HepG2 (cell line): ENCODE results near the gene PCSK6. TPM values are rescaled to one million over a fixed set of nuclear protein-coding genes. Genes with fewer than 3 reads are reported as not detected.

Experiments
- DDIT3 ChIP-seq: sonication (generic); formaldehyde crosslinking; IDR thresholded peaks from 2 replicates; pipeline ENCODE4 v1.4.0; 2020; ENCODE audit warnings: mild to moderate bottlenecking, missing genetic modification reagents
- EEA1 ChIP-seq: sonication (generic); formaldehyde crosslinking; IDR thresholded peaks from 2 replicates; pipeline ENCODE4 v1.5.1; 2020; ENCODE audit warnings: mild to moderate bottlenecking, missing genetic modification reagents, borderline replicate concordance
- HIC2 ChIP-seq: sonication (generic); formaldehyde crosslinking; IDR thresholded peaks from 2 replicates; pipeline ENCODE4 v1.9.0; 2022; ENCODE audit warnings: low read depth, missing genetic modification reagents
- HNF4G ChIP-seq, 2 experiments: sonication (generic) in 1 of 2; formaldehyde crosslinking in 1 of 2; IDR thresholded peaks; 2 replicates each; pipeline versions ENCODE4 v1.4.0 to v1.6.1; 2011 to 2020; ENCODE audit warnings: borderline replicate concordance in 2 of 2, low read depth in 2 of 2, mild to moderate bottlenecking in 2 of 2, low read length in 1 of 2, missing genetic modification reagents in 1 of 2, moderate library complexity in 1 of 2
- KAT8 ChIP-seq: IDR thresholded peaks from 2 replicates; pipeline ENCODE4 v1.6.1; 2016; ENCODE audit warnings: missing genetic modification reagents, missing compliant biosample characterization
- KDM5A ChIP-seq: fragments of 200-600 bp; sonication (generic); IDR thresholded peaks from 2 replicates; pipeline ENCODE4 v1.7.0; 2018; ENCODE audit warnings: antibody characterized with exemption, mild to moderate bottlenecking, low read length, borderline replicate concordance
- MEF2D ChIP-seq: sonication (generic); formaldehyde crosslinking; IDR thresholded peaks from 2 replicates; pipeline ENCODE4 v1.5.1; 2020; ENCODE audit warnings: mild to moderate bottlenecking, missing genetic modification reagents
- NR2F6 ChIP-seq, 2 experiments: IDR thresholded peaks; 2 replicates each; pipeline ENCODE4 v1.6.1; 2016; ENCODE audit warnings: antibody characterized with exemption in 1 of 2, mild to moderate bottlenecking in 1 of 2
- RBFOX2 ChIP-seq: fragments of 200-400 bp; formaldehyde crosslinking; IDR thresholded peaks from 2 replicates; pipeline ENCODE4 v1.6.1; 2017; ENCODE audit warnings: low read depth, mild to moderate bottlenecking, low read length
- RELA ChIP-seq: sonication (generic); formaldehyde crosslinking; IDR thresholded peaks from 2 replicates; pipeline ENCODE4 v1.4.0; 2020; ENCODE audit warnings: missing genetic modification reagents
- SMYD3 ChIP-seq: sonication (generic); formaldehyde crosslinking; IDR thresholded peaks from 2 replicates; pipeline ENCODE4 v1.8.1; 2023; ENCODE audit warnings: mild to moderate bottlenecking, missing genetic modification reagents
- TBX3 ChIP-seq: fragments of 450-650 bp; IDR thresholded peaks from 2 replicates; pipeline ENCODE4 v1.6.1; 2017; ENCODE audit warnings: antibody characterized with exemption, mild to moderate bottlenecking, inconsistent platforms, borderline replicate concordance
- THAP8 ChIP-seq: sonication (generic); formaldehyde crosslinking; IDR thresholded peaks from 2 replicates; pipeline ENCODE4 v1.5.1; 2020; ENCODE audit warnings: missing genetic modification reagents, mild to moderate bottlenecking, borderline replicate concordance
- ZFY ChIP-seq: sonication (generic); formaldehyde crosslinking; IDR thresholded peaks from 2 replicates; pipeline ENCODE4 v1.4.0; 2020; ENCODE audit warnings: missing genetic modification reagents
- ZHX2 ChIP-seq, 2 experiments: sonication (generic) in 1 of 2; formaldehyde crosslinking in 1 of 2; IDR thresholded peaks; 2 replicates each; pipeline versions ENCODE4 v1.6.1 to v1.9.0; 2014 to 2022; ENCODE audit warnings: antibody characterized with exemption in 1 of 2, borderline replicate concordance in 1 of 2, inconsistent platforms in 1 of 2, low read depth in 1 of 2, missing genetic modification reagents in 1 of 2
- ZNF17 ChIP-seq: sonication (generic); formaldehyde crosslinking; IDR thresholded peaks from 2 replicates; pipeline ENCODE4 v1.5.0; 2020; ENCODE audit warnings: mild to moderate bottlenecking, missing genetic modification reagents
- ZNF496 ChIP-seq: sonication (generic); formaldehyde crosslinking; IDR thresholded peaks from 2 replicates; pipeline ENCODE4 v1.8.1; 2023; ENCODE audit warnings: mild to moderate bottlenecking, moderate library complexity, missing genetic modification reagents; ENCODE audit not compliant: insufficient replicate concordance
- polyA plus RNA-seq, 8 experiments: library from polyadenylated mRNA; depleted of rRNA in 3 of 8; stranded (reverse) in 7 of 8; unstranded in 1 of 8; fragments of >200 nt; fragmentation: Illumina TruSeq in 4 of 8; extraction: Trizol in 4 of 8; gene quantifications; 2 replicates each; pipeline versions ENCODE4 v1.2.1 to v1.2.3, GENCODE V29; 2011 to 2016; ENCODE audit warnings: low read depth in 4 of 8, missing spikeins in 1 of 8, mixed read lengths in 1 of 8; ENCODE audit not compliant: insufficient read depth in 1 of 8
- total RNA-seq, 5 experiments: library from RNA; depleted of rRNA; stranded (reverse); fragments of >200 nt; fragmentation: Illumina TruSeq; extraction: Trizol; gene quantifications; 2 replicates each; pipeline ENCODE4 v1.2.3, GENCODE V29; 2016; ENCODE audit warnings: low read depth in 1 of 5

PCSK6 gene
- total and polyA plus RNA-seq, 2 of the 13 experiments (the other 11 are each of a cell fraction or from before 2014, with no cell fraction given), result 56.5 to 155 TPM

GRCh38 chr15:101445562-101446517, 43.7 kb downstream of the PCSK6 start (continued):
- TF ChIP-seq KDM5A (no peak), ZNF496 (CRISPR knock-in tag) (no peak), SMYD3 (CRISPR knock-in tag) (0 out of 2 replicates have a peak, but pooled peaks have one; percentile 60), EEA1 (CRISPR knock-in tag) (no peak), DDIT3 (CRISPR knock-in tag) (no peak), RELA (CRISPR knock-in tag) (no peak), THAP8 (CRISPR knock-in tag) (no peak), TBX3 (peak; percentile 69; the same call in 1 of the 2 replicates), MEF2D (CRISPR knock-in tag) (peak; percentile 25; the same call in 1 of the 2 replicates), HNF4G (IDR thresholded peaks at IDR 0.05; ENCODE audit: borderline replicate concordance, low read depth, low read length) (peak; percentile 60; the same call in 1 of the 2 replicates), HNF4G (CRISPR knock-in tag; IDR thresholded peaks at IDR 0.05; ENCODE audit: borderline replicate concordance, low read depth) (peak; percentile 63; the same call in 1 of the 2 replicates), NR2F6 (IDR thresholded peaks at IDR 0.05) (peak; percentile 66), NR2F6 (CRISPR knock-in tag; IDR thresholded peaks at IDR 0.05) (peak; percentile 69), RBFOX2 (no peak), ZHX2 (IDR thresholded peaks at IDR 0.05; ENCODE audit: low read depth) (peak; percentile 33; the same call in 1 of the 2 replicates), ZHX2 (CRISPR knock-in tag; IDR thresholded peaks at IDR 0.05; ENCODE audit: borderline replicate concordance) (no peak), KAT8 (CRISPR knock-in tag) (peak; percentile 64), HIC2 (CRISPR knock-in tag) (peak; percentile 49; the same call in 1 of the 2 replicates), ZNF17 (CRISPR knock-in tag) (no peak), ZFY (CRISPR knock-in tag) (no peak)
